ENCODE results near the gene XCL1. TPM values are rescaled to one million over a fixed set of nuclear protein-coding genes. Genes with fewer than 3 reads are reported as not detected.

XCL1 gene
- total RNA-seq, 2 experiments from 2014 or later = 0.22 to 0.38 TPM

DNA sequence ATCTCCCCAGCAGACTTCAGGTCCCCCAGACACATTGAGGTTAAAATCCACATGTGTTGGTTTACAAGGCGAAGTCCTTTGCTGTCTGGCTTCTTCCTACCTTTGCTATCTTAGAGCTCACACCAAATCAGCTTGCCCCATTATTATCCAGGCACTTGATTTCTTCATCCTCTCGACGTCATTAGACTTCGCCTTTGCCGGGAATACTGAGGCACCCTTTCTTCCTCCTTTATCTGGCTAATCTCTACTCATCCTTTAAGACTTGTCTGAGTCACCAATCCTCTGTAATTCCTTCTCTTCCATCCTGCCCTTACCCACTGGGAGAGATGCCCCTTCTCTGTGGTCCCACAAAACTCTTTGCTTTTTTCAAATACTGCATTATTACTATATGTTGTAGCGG lies 23.4 kb upstream of the XCL1 start:
- no peaks in the 10 kb centered on the region for H3K36me3 Mint-ChIP-seq (ENCODE audit: low read depth)
- TF ChIP-seq, protein P1, sequence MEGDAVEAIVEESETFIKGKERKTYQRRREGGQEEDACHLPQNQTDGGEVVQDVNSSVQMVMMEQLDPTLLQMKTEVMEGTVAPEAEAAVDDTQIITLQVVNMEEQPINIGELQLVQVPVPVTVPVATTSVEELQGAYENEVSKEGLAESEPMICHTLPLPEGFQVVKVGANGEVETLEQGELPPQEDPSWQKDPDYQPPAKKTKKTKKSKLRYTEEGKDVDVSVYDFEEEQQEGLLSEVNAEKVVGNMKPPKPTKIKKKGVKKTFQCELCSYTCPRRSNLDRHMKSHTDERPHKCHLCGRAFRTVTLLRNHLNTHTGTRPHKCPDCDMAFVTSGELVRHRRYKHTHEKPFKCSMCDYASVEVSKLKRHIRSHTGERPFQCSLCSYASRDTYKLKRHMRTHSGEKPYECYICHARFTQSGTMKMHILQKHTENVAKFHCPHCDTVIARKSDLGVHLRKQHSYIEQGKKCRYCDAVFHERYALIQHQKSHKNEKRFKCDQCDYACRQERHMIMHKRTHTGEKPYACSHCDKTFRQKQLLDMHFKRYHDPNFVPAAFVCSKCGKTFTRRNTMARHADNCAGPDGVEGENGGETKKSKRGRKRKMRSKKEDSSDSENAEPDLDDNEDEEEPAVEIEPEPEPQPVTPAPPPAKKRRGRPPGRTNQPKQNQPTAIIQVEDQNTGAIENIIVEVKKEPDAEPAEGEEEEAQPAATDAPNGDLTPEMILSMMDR (IDR thresholded peaks at IDR 0.05) = no peak
- Histone ChIP-seq H3K36me3 (ENCODE audit: insufficient read depth, low read length) (no peaks in the 10 kb centered on the region), H3K27ac (ENCODE audit: low read depth in 1 of 2, low read length in 2 of 2) (no peak overlapping the region), H3K4me3 (ENCODE audit: low read length) (no peak overlapping the region), H3K27me3 (ENCODE audit: control insufficient read depth in 1 of 2, insufficient read depth in 2 of 2, low read length in 2 of 2) (no peaks in the 10 kb centered on the region), H3K9me3 (ENCODE audit: control insufficient read depth in 1 of 2, insufficient read depth in 1 of 2, low read length in 2 of 2) (no peaks in the 10 kb centered on the region), H3K4me1 (ENCODE audit: insufficient read depth, low read length) (peaks cover 2% of the 10 kb centered on the region)
- H3K4me1 Mint-ChIP-seq (ENCODE audit: low read depth) = peaks cover 24% of the 10 kb centered on the region
- POLR2A ChIA-PET = no interaction called here
- intact Hi-C loops (cut with DNase I, micrococcal nuclease) = no loop called here
- no peak overlapping the region for H3K4me3 Mint-ChIP-seq
- ATAC-seq (ENCODE audit: poor library complexity) (no peak), DNase-seq (no peak)
- H3K9me3 Mint-ChIP-seq = peaks cover 3% of the 10 kb centered on the region
- H3K27me3 Mint-ChIP-seq = no peaks in the 10 kb centered on the region
- H3K27ac Mint-ChIP-seq = no peak overlapping the region
- CTCF ChIA-PET = no interaction called here

GRCh38 chr1:168553680-168554553 lies 22.5 kb upstream of the XCL1 start:
- Mint-ChIP-seq H3K4me3 (no peak overlapping the region), H3K27ac (no peak overlapping the region), H3K36me3 (ENCODE audit: low read depth) (no peaks in the 10 kb centered on the region), H3K9me3 (peaks cover 3% of the 10 kb centered on the region), H3K27me3 (no peaks in the 10 kb centered on the region), H3K4me1 (ENCODE audit: low read depth) (peaks cover 26% of the 10 kb centered on the region)
- POLR2A ChIA-PET = no interaction called here
- no peaks in the 10 kb centered on the region for H3K9me3 ChIP-seq (ENCODE audit: control insufficient read depth in 1 of 2, insufficient read depth in 1 of 2, low read length in 2 of 2)
- ATAC-seq (ENCODE audit: poor library complexity) (no peak), DNase-seq (peak in 1 of 14 experiments; percentile 49)
- no peak overlapping the region for H3K27ac ChIP-seq (ENCODE audit: low read depth in 1 of 2, low read length in 2 of 2)
- CTCF ChIA-PET = no interaction called here
- TF ChIP-seq, protein P1 (IDR thresholded peaks at IDR 0.05) = no peak
- no peaks in the 10 kb centered on the region for H3K27me3 ChIP-seq (ENCODE audit: control insufficient read depth in 1 of 2, insufficient read depth in 2 of 2, low read length in 2 of 2)
- H3K36me3 ChIP-seq (ENCODE audit: insufficient read depth, low read length) = no peaks in the 10 kb centered on the region
- H3K4me1 ChIP-seq (ENCODE audit: insufficient read depth, low read length) = peaks cover 2% of the 10 kb centered on the region
- H3K4me3 ChIP-seq (ENCODE audit: low read length) = no peak overlapping the region
- intact Hi-C loops (cut with DNase I, micrococcal nuclease) = no loop called here

- Histone ChIP-seq H3K4me1 (ENCODE audit: insufficient read depth, low read length) (peaks cover 2% of the 10 kb centered on the region), H3K27me3 (ENCODE audit: control insufficient read depth in 1 of 2, insufficient read depth in 2 of 2, low read length in 2 of 2) (no peaks in the 10 kb centered on the region), H3K27ac (ENCODE audit: low read depth in 1 of 2, low read length in 2 of 2) (no peak overlapping the region), H3K36me3 (ENCODE audit: insufficient read depth, low read length) (no peaks in the 10 kb centered on the region), H3K4me3 (ENCODE audit: low read length) (no peak overlapping the region), H3K9me3 (ENCODE audit: control insufficient read depth in 1 of 2, insufficient read depth in 1 of 2, low read length in 2 of 2) (no peaks in the 10 kb centered on the region)
- peaks cover 26% of the 10 kb centered on the region for H3K4me1 Mint-ChIP-seq (ENCODE audit: low read depth)
- H3K36me3 Mint-ChIP-seq (ENCODE audit: low read depth) = no peaks in the 10 kb centered on the region
- H3K27ac Mint-ChIP-seq = no peak overlapping the region
- ATAC-seq (ENCODE audit: poor library complexity) (no peak), DNase-seq (no peak)
- intact Hi-C loops (cut with DNase I, micrococcal nuclease) = no loop called here
- CTCF ChIA-PET = no interaction called here
- H3K27me3 Mint-ChIP-seq = no peaks in the 10 kb centered on the region
- POLR2A ChIA-PET = no interaction called here
- no peak overlapping the region for H3K4me3 Mint-ChIP-seq
- peaks cover 3% of the 10 kb centered on the region for H3K9me3 Mint-ChIP-seq
- TF ChIP-seq, protein P1 (IDR thresholded peaks at IDR 0.05) = no peak
These were observed 21.6 kb upstream of the XCL1 start for GRCh38 chr1:168554603-168555483.

All from CD4-positive, alpha-beta T cell (primary cell).